ENCODE data around the gene RETSAT.

DNA sequence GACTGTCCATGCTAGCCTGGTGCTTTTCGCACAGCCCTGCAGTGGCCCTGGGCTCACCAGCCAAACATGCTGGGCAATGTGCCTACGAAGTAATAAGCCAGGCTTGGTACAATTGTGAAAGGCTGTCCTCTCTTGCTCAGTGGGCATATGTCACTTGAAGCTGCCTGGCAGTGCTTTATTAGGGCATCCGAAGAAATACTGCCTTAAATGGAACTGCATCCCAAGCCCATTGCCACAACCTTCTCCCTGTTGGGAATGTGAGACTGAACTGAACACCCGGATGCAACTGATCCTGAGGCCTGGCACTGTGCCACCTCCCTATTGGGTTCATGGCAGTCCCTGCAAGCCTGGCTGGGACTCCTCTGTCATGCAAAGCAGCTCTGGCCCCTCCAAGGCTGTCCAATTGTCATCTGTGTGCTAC is 39.9 kb upstream of the RETSAT start:
- TF ChIP-seq, protein P1, sequence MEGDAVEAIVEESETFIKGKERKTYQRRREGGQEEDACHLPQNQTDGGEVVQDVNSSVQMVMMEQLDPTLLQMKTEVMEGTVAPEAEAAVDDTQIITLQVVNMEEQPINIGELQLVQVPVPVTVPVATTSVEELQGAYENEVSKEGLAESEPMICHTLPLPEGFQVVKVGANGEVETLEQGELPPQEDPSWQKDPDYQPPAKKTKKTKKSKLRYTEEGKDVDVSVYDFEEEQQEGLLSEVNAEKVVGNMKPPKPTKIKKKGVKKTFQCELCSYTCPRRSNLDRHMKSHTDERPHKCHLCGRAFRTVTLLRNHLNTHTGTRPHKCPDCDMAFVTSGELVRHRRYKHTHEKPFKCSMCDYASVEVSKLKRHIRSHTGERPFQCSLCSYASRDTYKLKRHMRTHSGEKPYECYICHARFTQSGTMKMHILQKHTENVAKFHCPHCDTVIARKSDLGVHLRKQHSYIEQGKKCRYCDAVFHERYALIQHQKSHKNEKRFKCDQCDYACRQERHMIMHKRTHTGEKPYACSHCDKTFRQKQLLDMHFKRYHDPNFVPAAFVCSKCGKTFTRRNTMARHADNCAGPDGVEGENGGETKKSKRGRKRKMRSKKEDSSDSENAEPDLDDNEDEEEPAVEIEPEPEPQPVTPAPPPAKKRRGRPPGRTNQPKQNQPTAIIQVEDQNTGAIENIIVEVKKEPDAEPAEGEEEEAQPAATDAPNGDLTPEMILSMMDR (IDR thresholded peaks at IDR 0.05), result no peak
- no peak for TF ChIP-seq POLR2A (IDR thresholded peaks at IDR 0.05)
